CD4-positive, alpha-beta T cell (primary cell): ENCODE measurements around the gene PARVB. TPM values are rescaled to one million over a fixed set of nuclear protein-coding genes. Genes with fewer than 3 reads are reported as not detected.

Experiments
- ATAC-seq: fragments of 200-7000 bp; cut with Tn5 transposase; one replicate; pipeline ENCODE4 v1.10.0; 2022; ENCODE audit warnings: mild to moderate bottlenecking; ENCODE audit not compliant: poor library complexity
- CTCF ChIA-PET: fragments of 350-600 bp; sonication (Branson Sonifier 250); formaldehyde crosslinking; loops from one replicate; lab custom pipeline; 2021; ENCODE audit warnings: antibody characterized with exemption, inconsistent platforms; lab: Charles Lee
- POLR2A ChIA-PET: fragments of 350-600 bp; sonication (Branson Sonifier 250); formaldehyde crosslinking; loops from one replicate; lab custom pipeline; 2021; ENCODE audit warnings: antibody characterized with exemption, inconsistent platforms; lab: Charles Lee
- DNase-seq, 14 experiments: peaks; one replicate each; pipeline ENCODE4 v3.0.0-alpha.2; 2013 to 2020; ENCODE audit warnings: mixed read lengths in 2 of 14
- H3K27ac ChIP-seq, 2 donors: one replicate each; pipeline versions ENCODE4 v1.5.1 to v1.7.0; 2013; ENCODE audit warnings: low read length in 2 of 2, low read depth in 1 of 2, mild to moderate bottlenecking in 1 of 2
- H3K27me3 ChIP-seq, 2 experiments: 1 replicate in 1 of 2; 2 replicates in 1 of 2; pipeline versions ENCODE4 v1.6.1 to v1.7.0; 2013; ENCODE audit warnings: low read length in 2 of 2, control low read depth in 1 of 2, mild to moderate bottlenecking in 1 of 2, moderate library complexity in 1 of 2; ENCODE audit not compliant: insufficient read depth in 2 of 2, control insufficient read depth in 1 of 2
- H3K36me3 ChIP-seq: one replicate; pipeline ENCODE4 v1.6.1; 2013; ENCODE audit warnings: low read length, control low read depth; ENCODE audit not compliant: insufficient read depth
- H3K4me1 ChIP-seq: one replicate; pipeline ENCODE4 v1.6.1; 2013; ENCODE audit warnings: low read length, control low read depth; ENCODE audit not compliant: insufficient read depth
- H3K4me3 ChIP-seq: one replicate; pipeline ENCODE4 v1.5.1; 2013; ENCODE audit warnings: mild to moderate bottlenecking, low read length, moderate library complexity
- H3K9me3 ChIP-seq, 2 experiments: 1 replicate in 1 of 2; 2 replicates in 1 of 2; pipeline versions ENCODE4 v1.6.1 to v1.7.0; 2013; ENCODE audit warnings: low read length in 2 of 2, mild to moderate bottlenecking in 2 of 2, control low read depth in 1 of 2, moderate library complexity in 1 of 2; ENCODE audit not compliant: control insufficient read depth in 1 of 2, insufficient read depth in 1 of 2
- H3K27ac Mint-ChIP-seq: one replicate; pipeline ENCODE4 v1.8.0; 2020; ENCODE audit warnings: mixed read lengths
- H3K27me3 Mint-ChIP-seq: one replicate; pipeline ENCODE4 v1.8.0; 2021; ENCODE audit warnings: mixed read lengths
- H3K36me3 Mint-ChIP-seq: one replicate; pipeline ENCODE4 v1.8.0; 2021; ENCODE audit warnings: low read depth, mixed read lengths
- H3K4me1 Mint-ChIP-seq: one replicate; pipeline ENCODE4 v1.8.0; 2021; ENCODE audit warnings: low read depth, mixed read lengths
- H3K4me3 Mint-ChIP-seq: one replicate; pipeline ENCODE4 v1.8.0; 2020; ENCODE audit warnings: mild to moderate bottlenecking, mixed read lengths
- H3K9me3 Mint-ChIP-seq: one replicate; pipeline ENCODE4 v1.8.0; 2020; ENCODE audit warnings: mixed read lengths
- intact Hi-C, 2 experiments: fragments of 100-400 bp; cut with DNase I in 1 of 2; cut with micrococcal nuclease in 1 of 2; formaldehyde crosslinking; loops; one replicate each; pipeline versions ENCODE4 v1.15.1 to v1.9.0; 2023 to 2025; cut with DNase I, micrococcal nuclease
- total RNA-seq, 174 experiments: library from RNA in 2 of 174; stranded (reverse) in 2 of 174; gene quantifications; one replicate each; pipeline ENCODE4 v1.2.3 and lab custom pipeline; 2021 to 2026
- TF ChIP-seq, protein P1 (sequence below): fragments of 200-600 bp; IDR thresholded peaks from one replicate; pipeline ENCODE4 v1.8.0; 2022; ENCODE audit warnings: antibody characterized with exemption, mild to moderate bottlenecking

The PARVB gene
- total RNA-seq, 2 experiments from 2014 or later, result 6.2 to 6.4 TPM

DNA sequence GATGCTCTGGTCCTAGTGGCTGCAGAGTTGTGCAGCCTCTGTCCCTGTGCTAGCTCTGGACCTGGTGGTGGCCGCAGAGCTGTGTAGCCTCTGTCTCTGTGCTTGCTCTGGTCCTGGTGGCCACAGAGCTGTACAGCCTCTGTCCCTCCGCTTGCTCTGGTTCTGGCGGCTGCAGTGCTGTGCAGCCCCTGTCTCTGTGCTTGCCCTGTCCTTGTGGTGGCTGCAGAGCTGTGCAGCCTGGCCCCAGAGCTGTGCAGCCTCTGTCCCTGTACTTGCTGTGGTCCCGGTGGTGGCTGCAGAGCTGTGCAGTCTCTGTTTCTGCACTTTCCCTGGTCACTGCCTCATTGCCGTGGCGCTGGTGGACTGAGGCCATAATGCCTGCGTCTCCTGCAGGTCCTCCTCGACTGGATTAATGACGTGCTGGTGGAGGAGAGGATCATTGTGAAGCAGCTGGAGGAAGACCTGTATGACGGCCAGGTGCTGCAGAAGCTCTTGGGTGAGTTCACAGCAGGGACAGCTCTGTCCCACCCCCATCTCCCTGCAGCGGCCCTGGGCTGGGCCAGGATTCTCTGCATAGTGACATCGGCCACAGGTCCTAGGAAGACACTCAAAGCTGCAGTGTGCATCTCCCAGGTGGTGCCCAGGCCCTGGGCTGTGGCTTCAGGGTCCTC is 94.7 kb downstream of the PARVB start:
- ChIA-PET POLR2A (no interaction called here), CTCF (no interaction called here)
- no peak overlapping the region for H3K4me3 ChIP-seq
- no peak for DNase-seq
- H3K27ac ChIP-seq, result no peak overlapping the region
- peaks cover 6% of the 10 kb centered on the region for H3K36me3 ChIP-seq
- H3K9me3 ChIP-seq, result peaks cover 0 to 3% of the 10 kb centered on the region in 2 experiments
- H3K4me1 ChIP-seq, result no peaks in the 10 kb centered on the region
- TF ChIP-seq, protein P1, sequence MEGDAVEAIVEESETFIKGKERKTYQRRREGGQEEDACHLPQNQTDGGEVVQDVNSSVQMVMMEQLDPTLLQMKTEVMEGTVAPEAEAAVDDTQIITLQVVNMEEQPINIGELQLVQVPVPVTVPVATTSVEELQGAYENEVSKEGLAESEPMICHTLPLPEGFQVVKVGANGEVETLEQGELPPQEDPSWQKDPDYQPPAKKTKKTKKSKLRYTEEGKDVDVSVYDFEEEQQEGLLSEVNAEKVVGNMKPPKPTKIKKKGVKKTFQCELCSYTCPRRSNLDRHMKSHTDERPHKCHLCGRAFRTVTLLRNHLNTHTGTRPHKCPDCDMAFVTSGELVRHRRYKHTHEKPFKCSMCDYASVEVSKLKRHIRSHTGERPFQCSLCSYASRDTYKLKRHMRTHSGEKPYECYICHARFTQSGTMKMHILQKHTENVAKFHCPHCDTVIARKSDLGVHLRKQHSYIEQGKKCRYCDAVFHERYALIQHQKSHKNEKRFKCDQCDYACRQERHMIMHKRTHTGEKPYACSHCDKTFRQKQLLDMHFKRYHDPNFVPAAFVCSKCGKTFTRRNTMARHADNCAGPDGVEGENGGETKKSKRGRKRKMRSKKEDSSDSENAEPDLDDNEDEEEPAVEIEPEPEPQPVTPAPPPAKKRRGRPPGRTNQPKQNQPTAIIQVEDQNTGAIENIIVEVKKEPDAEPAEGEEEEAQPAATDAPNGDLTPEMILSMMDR, result no peak
- ATAC-seq, result no peak
- intact Hi-C loops, result no loop called here
- no peaks in the 10 kb centered on the region for H3K9me3 Mint-ChIP-seq
- H3K4me1 Mint-ChIP-seq, result no peaks in the 10 kb centered on the region
- H3K27ac Mint-ChIP-seq, result no peak overlapping the region
- no peak overlapping the region for H3K4me3 Mint-ChIP-seq
- H3K27me3 ChIP-seq, result no peaks in the 10 kb centered on the region
- peaks cover 4% of the 10 kb centered on the region for H3K36me3 Mint-ChIP-seq
- H3K27me3 Mint-ChIP-seq, result no peaks in the 10 kb centered on the region

DNA sequence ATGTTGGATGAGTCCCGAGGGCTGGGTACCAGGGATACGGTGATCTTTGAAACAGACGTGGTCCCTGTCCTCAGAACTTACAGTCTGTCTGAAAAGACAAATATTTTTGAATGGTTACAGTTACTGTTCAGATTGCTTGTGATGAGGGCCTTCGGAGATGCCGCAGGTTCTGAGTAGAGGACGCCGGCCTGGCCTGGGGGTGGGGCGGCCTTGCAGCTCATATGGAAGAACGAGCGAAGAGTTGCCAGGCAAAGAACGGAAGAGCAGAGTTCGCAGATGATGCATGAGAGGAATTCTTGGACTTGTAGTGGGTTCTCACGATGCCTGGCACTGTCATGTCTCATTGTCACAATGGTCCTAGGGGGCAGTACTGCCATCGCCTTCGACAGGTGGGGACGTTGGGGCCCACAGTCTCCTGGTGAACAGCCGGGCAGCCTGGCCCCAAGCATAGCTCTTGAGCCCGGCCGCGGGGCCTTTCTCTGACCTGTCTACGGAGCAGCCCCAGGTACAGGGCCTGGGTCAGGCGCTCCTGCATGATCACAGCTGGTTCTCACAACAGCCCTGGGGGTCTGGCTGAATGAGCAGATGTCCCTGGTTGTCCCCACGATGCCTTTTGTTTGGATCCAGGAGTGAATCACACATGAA is 95.7 kb downstream of the PARVB start:
- Mint-ChIP-seq H3K27me3 (no peaks in the 10 kb centered on the region), H3K27ac (no peak overlapping the region), H3K4me1 (no peaks in the 10 kb centered on the region), H3K36me3 (peaks cover 6% of the 10 kb centered on the region), H3K4me3 (no peak overlapping the region), H3K9me3 (no peaks in the 10 kb centered on the region)
- H3K9me3 ChIP-seq, result peaks cover 0 to 3% of the 10 kb centered on the region in 2 experiments
- ChIA-PET CTCF (no interaction called here), POLR2A (no interaction called here)
- intact Hi-C loops, result loop anchor here in 1 of 2 experiments (5.0 kb wide), 1 partner anchor 98 kb away; no protein-coding TSS in a partner anchor
- H3K27me3 ChIP-seq, result no peaks in the 10 kb centered on the region
- H3K4me3 ChIP-seq, result no peak overlapping the region
- ATAC-seq, result no peak
- H3K36me3 ChIP-seq, result peaks cover 6% of the 10 kb centered on the region
- H3K4me1 ChIP-seq, result no peaks in the 10 kb centered on the region
- TF ChIP-seq, protein P1, result no peak
- DNase-seq, result no peak
- H3K27ac ChIP-seq, result no peak overlapping the region

DNA sequence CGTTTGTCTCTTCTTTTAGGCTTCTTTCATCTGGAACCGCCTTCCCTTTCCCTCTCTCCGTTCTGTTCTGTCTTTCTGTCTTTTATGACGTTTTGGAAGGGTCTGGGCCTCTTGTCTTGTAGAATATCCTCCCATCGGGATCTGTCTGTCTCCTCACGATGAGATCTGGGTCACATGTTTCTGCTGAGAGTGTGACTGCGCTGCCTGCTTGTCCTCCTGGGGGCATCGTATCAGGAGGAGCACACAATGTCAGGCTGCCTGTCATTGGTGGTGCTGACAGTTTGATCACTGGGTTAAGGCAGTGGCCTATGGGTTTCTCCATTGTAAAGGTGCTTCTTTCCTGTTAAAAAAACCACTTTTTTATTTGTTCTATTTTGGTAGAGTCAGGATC is 96.2 kb downstream of the PARVB start:
- H3K27ac Mint-ChIP-seq, result no peak overlapping the region
- TF ChIP-seq, protein P1, result no peak
- no peaks in the 10 kb centered on the region for H3K27me3 Mint-ChIP-seq
- DNase-seq (no peak), ATAC-seq (no peak)
- Histone ChIP-seq H3K27me3 (no peaks in the 10 kb centered on the region), H3K4me3 (no peak overlapping the region), H3K27ac (no peak overlapping the region), H3K9me3 (peaks cover 0 to 7% of the 10 kb centered on the region in 2 experiments), H3K36me3 (peaks cover 6% of the 10 kb centered on the region), H3K4me1 (no peaks in the 10 kb centered on the region)
- no peaks in the 10 kb centered on the region for H3K4me1 Mint-ChIP-seq
- ChIA-PET POLR2A (no interaction called here), CTCF (no interaction called here)
- H3K9me3 Mint-ChIP-seq, result peaks cover 4% of the 10 kb centered on the region
- intact Hi-C loops, result loop anchor here in 1 of 2 experiments (5.0 kb wide), 1 partner anchor 97 kb away; no protein-coding TSS in a partner anchor
- H3K36me3 Mint-ChIP-seq, result peaks cover 11% of the 10 kb centered on the region
- no peak overlapping the region for H3K4me3 Mint-ChIP-seq
